H1 (cell line): ENCODE measurements around the gene TMEM125. TPM values are rescaled to one million over a fixed set of nuclear protein-coding genes. Genes with fewer than 3 reads are reported as not detected.

Source experiments
- CTCF ChIA-PET: fragments of 300-600 bp; sonication (Branson Sonifier 250); formaldehyde crosslinking; loops from one replicate; lab custom pipeline; 2021; ENCODE audit not compliant: partially characterized antibody; lab: Charles Lee
- POLR2A ChIA-PET: fragments of 300-600 bp; sonication (Branson Sonifier 250); formaldehyde crosslinking; loops from one replicate; lab custom pipeline; 2021; ENCODE audit warnings: inconsistent platforms; ENCODE audit not compliant: partially characterized antibody; lab: Charles Lee
- DNase-seq, 2 experiments: peaks; one replicate each; pipeline versions ENCODE4 v3.0.0 to v3.0.0-alpha.2; 2010 to 2022; ENCODE audit warnings: low spot score in 2 of 2, low read depth in 1 of 2, mixed read lengths in 1 of 2
- FAIRE-seq: peaks from 2 replicates; lab custom pipeline; 2011; peaks lifted over from hg19 to GRCh38; lab: Jason Lieb, UNC
- H2AFZ ChIP-seq: 2 replicates; pipeline ENCODE4 v1.8.1; 2012; ENCODE audit warnings: low read length, inconsistent platforms
- H2AK5ac ChIP-seq: 2 replicates; pipeline ENCODE4 v1.6.1; 2013; ENCODE audit warnings: low read depth, low read length
- H2BK120ac ChIP-seq: replicated peaks from 2 replicates; pipeline ENCODE3; 2013; ENCODE audit warnings: low read depth, low read length, inconsistent platforms
- H2BK12ac ChIP-seq: 2 replicates; pipeline ENCODE4 v1.6.1; 2013; ENCODE audit warnings: low read depth, low read length
- H2BK15ac ChIP-seq: 2 replicates; pipeline ENCODE4 v1.6.1; 2013; ENCODE audit warnings: low read length
- H2BK20ac ChIP-seq: 2 replicates; pipeline ENCODE4 v1.6.1; 2013; ENCODE audit warnings: low read length
- H2BK5ac ChIP-seq: 2 replicates; pipeline ENCODE4 v1.6.1; 2013; ENCODE audit warnings: low read depth, low read length
- H3K14ac ChIP-seq: 2 replicates; pipeline ENCODE4 v1.6.1; 2013; ENCODE audit warnings: inconsistent platforms; ENCODE audit not compliant: insufficient read length
- H3K18ac ChIP-seq: 2 replicates; pipeline ENCODE4 v1.6.1; 2013; ENCODE audit warnings: low read length; ENCODE audit errors: extremely low read depth
- H3K23ac ChIP-seq: 2 replicates; pipeline ENCODE4 v1.6.1; 2013; ENCODE audit warnings: inconsistent platforms; ENCODE audit not compliant: insufficient read length
- H3K23me2 ChIP-seq: 2 replicates; pipeline ENCODE4 v1.6.1; 2013; ENCODE audit warnings: low read depth, low read length
- H3K27ac ChIP-seq: 2 replicates; pipeline ENCODE4 v1.6.1; 2011; ENCODE audit warnings: low read depth, low read length, inconsistent platforms
- H3K27me3 ChIP-seq, 4 experiments: replicated peaks in 1 of 4; 1 replicate in 1 of 4; 2 replicates in 3 of 4; pipeline versions ENCODE4 v1.6.1 to v1.8.1; 2011 to 2013; ENCODE audit warnings: low read length in 3 of 4, mild to moderate bottlenecking in 3 of 4, inconsistent platforms in 2 of 4, mixed read lengths in 2 of 4, moderate library complexity in 1 of 4; ENCODE audit not compliant: control insufficient read depth in 3 of 4, insufficient read depth in 3 of 4; ENCODE audit errors: extremely low read depth in 1 of 4
- H3K36me3 ChIP-seq, 4 experiments: 2 replicates each; pipeline versions ENCODE4 v1.6.1 to v1.8.1; 2011 to 2013; ENCODE audit warnings: mild to moderate bottlenecking in 4 of 4, low read length in 3 of 4, moderate library complexity in 2 of 4, control low read depth in 1 of 4, inconsistent platforms in 1 of 4; ENCODE audit not compliant: insufficient read depth in 4 of 4, control insufficient read depth in 2 of 4
- H3K4ac ChIP-seq: replicated peaks from 2 replicates; pipeline ENCODE3; 2013; ENCODE audit warnings: low read length, low read depth, mixed read lengths, inconsistent platforms; ENCODE audit not compliant: insufficient read length
- H3K4me1 ChIP-seq, 4 experiments: replicated peaks in 1 of 4; 1 replicate in 1 of 4; 2 replicates in 3 of 4; pipeline versions ENCODE4 v1.6.1 to v1.8.1; 2011 to 2013; ENCODE audit warnings: low read length in 3 of 4, inconsistent platforms in 2 of 4, mixed read lengths in 1 of 4; ENCODE audit not compliant: insufficient read depth in 4 of 4, control insufficient read depth in 3 of 4
- H3K4me2 ChIP-seq, 2 experiments: 2 replicates each; pipeline versions ENCODE4 v1.6.1 to v1.8.1; 2011 to 2013; ENCODE audit warnings: low read depth in 2 of 2, low read length in 2 of 2, control low read depth in 1 of 2, inconsistent platforms in 1 of 2, mild to moderate bottlenecking in 1 of 2; ENCODE audit not compliant: insufficient read depth in 1 of 2
- H3K4me3 ChIP-seq, 4 experiments: fragments of 200-600, 300-600 bp in 1 of 4; sonication (generic), shearing (Covaris generic), sonication (Bioruptor Twin) in 1 of 4; 2 replicates each; pipeline versions ENCODE4 v1.5.1 to v1.8.1; 2011 to 2016; ENCODE audit warnings: low read length in 4 of 4, low read depth in 3 of 4, control low read depth in 2 of 4, inconsistent platforms in 2 of 4, mild to moderate bottlenecking in 2 of 4, mixed read lengths in 1 of 4, moderate library complexity in 1 of 4; ENCODE audit not compliant: insufficient read depth in 2 of 4; ENCODE audit errors: extremely low read depth in 1 of 4
- H3K56ac ChIP-seq: replicated peaks from 2 replicates; pipeline ENCODE3; 2013; ENCODE audit warnings: low read depth, mild to moderate bottlenecking, mixed read lengths, low read length, inconsistent platforms; ENCODE audit not compliant: insufficient read length
- H3K79me1 ChIP-seq: 2 replicates; pipeline ENCODE4 v1.6.1; 2013; ENCODE audit warnings: low read depth, low read length, control low read depth
- H3K79me2 ChIP-seq, 2 experiments: 2 replicates each; pipeline versions ENCODE4 v1.6.1 to v1.8.1; 2012 to 2013; ENCODE audit warnings: low read length in 2 of 2, mild to moderate bottlenecking in 2 of 2, inconsistent platforms in 1 of 2; ENCODE audit not compliant: insufficient read depth in 2 of 2, control insufficient read depth in 1 of 2
- H3K9ac ChIP-seq, 4 experiments: replicated peaks in 1 of 4; 1 replicate in 1 of 4; 2 replicates in 3 of 4; pipeline versions ENCODE4 v1.6.1 to v1.8.1; 2011 to 2013; ENCODE audit warnings: low read depth in 3 of 4, low read length in 3 of 4, control low read depth in 2 of 4, mild to moderate bottlenecking in 2 of 4, moderate library complexity in 2 of 4, inconsistent platforms in 1 of 4; ENCODE audit errors: extremely low read depth in 1 of 4
- H3K9me3 ChIP-seq, 2 experiments: 2 replicates each; pipeline versions ENCODE4 v1.6.1 to v1.8.1; 2012 to 2013; ENCODE audit warnings: mild to moderate bottlenecking in 2 of 2, moderate library complexity in 2 of 2, control low read depth in 1 of 2, inconsistent platforms in 1 of 2, low read depth in 1 of 2, low read length in 1 of 2, mixed read lengths in 1 of 2; ENCODE audit not compliant: insufficient read depth in 2 of 2
- H4K20me1 ChIP-seq, 2 experiments: replicated peaks in 1 of 2; 2 replicates each; pipeline versions ENCODE3 to v1.8.1; 2011 to 2013; ENCODE audit warnings: inconsistent platforms in 2 of 2, low read length in 2 of 2, mild to moderate bottlenecking in 1 of 2; ENCODE audit not compliant: insufficient read depth in 2 of 2, control insufficient read depth in 1 of 2
- H4K5ac ChIP-seq: 2 replicates; pipeline ENCODE4 v1.6.1; 2013; ENCODE audit warnings: low read length, low read depth, mixed read lengths, inconsistent platforms; ENCODE audit not compliant: insufficient read length
- H4K8ac ChIP-seq: 2 replicates; pipeline ENCODE4 v1.8.0; 2013; ENCODE audit warnings: mild to moderate bottlenecking, moderate library complexity, low read length, inconsistent platforms; ENCODE audit not compliant: insufficient read depth; ENCODE audit errors: extremely low read depth
- H4K91ac ChIP-seq: replicated peaks from 2 replicates; pipeline ENCODE3; 2013; ENCODE audit warnings: low read length, mixed read lengths, inconsistent platforms; ENCODE audit not compliant: insufficient read length
- ATF2 ChIP-seq: IDR thresholded peaks from 2 replicates; pipeline ENCODE4 v1.6.1; 2012; ENCODE audit warnings: low read length, inconsistent platforms
- EGR1 ChIP-seq: IDR thresholded peaks from 2 replicates; pipeline ENCODE4 v1.6.1; 2011; ENCODE audit warnings: low read depth, low read length, borderline replicate concordance
- GABPA ChIP-seq: IDR thresholded peaks from 2 replicates; pipeline ENCODE4 v1.6.1; 2011; ENCODE audit warnings: mild to moderate bottlenecking, low read length, moderate library complexity, borderline replicate concordance; ENCODE audit not compliant: insufficient read depth
- HDAC6 ChIP-seq: IDR thresholded peaks from one replicate; pipeline ENCODE4 v1.7.1; 2012; ENCODE audit warnings: low read depth, mild to moderate bottlenecking, inconsistent platforms, low read length, moderate library complexity
- JUND ChIP-seq: IDR thresholded peaks from 2 replicates; pipeline ENCODE4 v1.6.1; 2011; ENCODE audit warnings: mild to moderate bottlenecking, improper control_type of control experiment, low read length
- KDM4A ChIP-seq: IDR thresholded peaks from one replicate; pipeline ENCODE4 v1.7.1; 2012; ENCODE audit warnings: low read depth, mild to moderate bottlenecking, moderate library complexity, low read length, inconsistent platforms; ENCODE audit not compliant: severe bottlenecking
- MAX ChIP-seq: IDR thresholded peaks from 2 replicates; pipeline ENCODE4 v1.6.1; 2012; ENCODE audit warnings: inconsistent platforms
- NRF1 ChIP-seq: IDR thresholded peaks from 2 replicates; pipeline ENCODE4 v1.6.1; 2011; ENCODE audit warnings: mild to moderate bottlenecking, low read depth, low read length, improper control_type of control experiment
- POLR2AphosphoS5 ChIP-seq: IDR thresholded peaks from 2 replicates; pipeline ENCODE4 v1.6.1; 2011; ENCODE audit warnings: low read depth, low read length
- RFX5 ChIP-seq: IDR thresholded peaks from 2 replicates; pipeline ENCODE4 v1.6.1; 2011; ENCODE audit warnings: low read depth, low read length, improper control_type of control experiment, borderline replicate concordance
- SIRT6 ChIP-seq: IDR thresholded peaks from one replicate; pipeline ENCODE4 v1.7.1; 2012; ENCODE audit warnings: low read length, inconsistent platforms
- SP2 ChIP-seq: IDR thresholded peaks from 2 replicates; pipeline ENCODE4 v1.6.1; 2012; ENCODE audit warnings: mild to moderate bottlenecking, low read length, inconsistent platforms
- TBP ChIP-seq: IDR thresholded peaks from 2 replicates; pipeline ENCODE4 v1.6.1; 2011; ENCODE audit warnings: low read depth, low read length, improper control_type of control experiment
- WGBS, 2 experiments: shearing (Covaris generic) in 1 of 2; methylation state at CpG; one replicate each; pipeline versions ENCODE4 v1.1.6 to v1.1.7; 2013 to 2015; ENCODE audit warnings: low lambda C conversion rate in 2 of 2, mixed read lengths in 2 of 2, inconsistent platforms in 1 of 2, low coverage in 1 of 2, missing lambda C conversion rate in 1 of 2; ENCODE audit not compliant: insufficient replicate concordance in 2 of 2, insufficient coverage in 1 of 2, insufficient read length in 1 of 2; ENCODE audit errors: extremely low coverage in 1 of 2, missing lambda C conversion rate in 1 of 2; 5-methylcytosine and 5-hydroxymethylcytosine counted together
- polyA plus RNA-seq, 7 experiments: library from polyadenylated mRNA; depleted of rRNA in 3 of 7; stranded (reverse) in 5 of 7; unstranded in 2 of 7; fragments of >200 nt in 5 of 7; fragments of 200-250 nt in 2 of 7; gene quantifications; 1 replicate in 5 of 7; 2 replicates in 1 of 7; 4 replicates in 1 of 7; pipeline versions ENCODE4 v1.2.1 to v1.2.3, GENCODE V29; 2011 to 2013; ENCODE audit warnings: missing spikeins in 2 of 7, mixed read lengths in 2 of 7
- total RNA-seq: library from RNA; stranded (reverse); fragmentation: NEBNext Ultra II Directional; extraction: Animal tissue kit (Norgen Biotek cat#: 25700); gene quantifications from 2 replicates; pipeline ENCODE4 v1.2.1, GENCODE V29; 2021

The TMEM125 gene
- total and polyA plus RNA-seq, 2 of the 8 experiments (the other 6 are each of a cell fraction or from before 2014, with no cell fraction given) = 26.5 to 46.7 TPM

GRCh38 chr1:43293176-43293575 is 23.4 kb downstream of the TMEM125 start:
- Histone ChIP-seq H3K18ac (no peak overlapping the region), H2BK5ac (no peak overlapping the region), H2AFZ (no peak overlapping the region), H3K27me3 (no peaks in the 10 kb centered on the region), H3K9me3 (no peaks in the 10 kb centered on the region), H3K4ac (no peak overlapping the region), H4K5ac (no peak overlapping the region), H3K79me1 (no peaks in the 10 kb centered on the region), H3K9ac (no peak overlapping the region), H3K23ac (no peak overlapping the region), H3K23me2 (no peaks in the 10 kb centered on the region; the same call in 1 of the 2 replicates), H3K36me3 (no peaks in the 10 kb centered on the region), H2BK20ac (peak overlapping the region; percentile 3; the same call in 1 of the 2 replicates), H2BK15ac (no peak overlapping the region), H3K14ac (no peak overlapping the region), H3K79me2 (no peaks in the 10 kb centered on the region), H3K4me2 (no peak overlapping the region), H4K8ac (no peak overlapping the region), H2BK12ac (no peak overlapping the region; the same call in 1 of the 2 replicates), H4K91ac (peak overlapping the region; percentile 10), H3K4me3 (no peak overlapping the region), H3K56ac (no peak overlapping the region), H2AK5ac (no peak overlapping the region), H2BK120ac (no peak overlapping the region), H3K27ac (no peak overlapping the region), H3K4me1 (peaks cover 0 to 8% (median 4%) of the 10 kb centered on the region in 4 experiments; a peak in 4 of 7 replicates), H4K20me1 (no peaks in the 10 kb centered on the region)
- POLR2A ChIA-PET = interaction anchor here (1.0 to 2.0 kb wide), 4 partner anchors 14 to 65 kb away, joined by 3 to 7 read pairs (median 5); partner anchors contain the start of genes CDC20 and TMEM125
- 68% methylated on average over 2 of the region's 2 CpGs; no CpG with 5 or more reads in 1 of the 2 experiments for WGBS, 2 experiments
- no peak for DNase-seq
- CTCF ChIA-PET = interaction anchor here (0.9 to 3.1 kb wide), 6 partner anchors 8 to 121 kb away, joined by 3 to 26 read pairs (median 4); partner anchors contain the start of gene C1orf210
- no peak for FAIRE-seq
- TF ChIP-seq TBP (no peak), HDAC6 (no peak), JUND (no peak), EGR1 (no peak), RFX5 (no peak), ATF2 (no peak), KDM4A (no peak), NRF1 (no peak), SIRT6 (no peak), SP2 (no peak), POLR2AphosphoS5 (no peak), GABPA (no peak), MAX (no peak)
